HG03064 (cell line): ENCODE data around the gene SPATC1L.

Experiments
- ATAC-seq: cut with Tn5 transposase; IDR thresholded peaks from one replicate; pipeline ENCODE4 v1.9.1; 2021; ENCODE audit warnings: low read depth; ENCODE audit not compliant: unreplicated experiment

Gene SPATC1L

GRCh38 chr21:46215436-46216131, 31.3 kb upstream of the SPATC1L start:
- no peak for ATAC-seq

- no peak for ATAC-seq
These were observed 30.4 kb upstream of the SPATC1L start for GRCh38 chr21:46214478-46215340.

DNA sequence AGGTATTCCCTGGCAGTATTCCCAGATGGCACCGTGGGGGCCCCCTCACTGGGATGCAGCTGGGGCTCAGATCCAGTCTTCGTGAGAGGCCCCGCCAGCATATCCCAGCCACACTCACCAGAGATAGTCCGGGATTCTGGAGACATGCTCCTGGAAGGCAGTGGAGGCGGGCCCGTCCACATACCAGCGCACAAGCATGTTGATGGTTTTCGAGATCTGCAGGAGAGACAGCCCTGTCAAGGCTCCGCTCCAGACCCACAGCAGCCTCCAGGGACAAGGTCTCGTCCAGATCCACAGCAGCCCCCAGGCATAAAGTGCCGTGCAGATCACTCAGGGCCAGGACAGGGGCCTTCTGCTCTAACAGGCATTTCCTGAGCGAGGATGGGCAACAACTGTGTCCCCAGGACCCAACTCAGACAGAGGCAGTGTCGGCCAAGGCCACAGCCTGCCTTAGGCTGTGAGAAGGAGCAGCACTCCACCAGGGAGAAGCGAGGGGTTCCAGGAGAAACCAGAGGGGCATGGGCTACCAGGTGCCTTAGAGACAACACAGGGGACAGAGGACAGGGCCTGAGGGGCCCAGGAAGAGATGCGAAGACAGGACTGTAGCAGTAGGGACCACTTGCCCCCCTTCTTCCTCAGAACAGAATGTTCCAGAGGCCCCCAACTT, 29.5 kb upstream of the SPATC1L start:
- ATAC-seq: no peak

- ATAC-seq: no peak
These were observed 28.6 kb upstream of the SPATC1L start for GRCh38 chr21:46212721-46213484.

DNA sequence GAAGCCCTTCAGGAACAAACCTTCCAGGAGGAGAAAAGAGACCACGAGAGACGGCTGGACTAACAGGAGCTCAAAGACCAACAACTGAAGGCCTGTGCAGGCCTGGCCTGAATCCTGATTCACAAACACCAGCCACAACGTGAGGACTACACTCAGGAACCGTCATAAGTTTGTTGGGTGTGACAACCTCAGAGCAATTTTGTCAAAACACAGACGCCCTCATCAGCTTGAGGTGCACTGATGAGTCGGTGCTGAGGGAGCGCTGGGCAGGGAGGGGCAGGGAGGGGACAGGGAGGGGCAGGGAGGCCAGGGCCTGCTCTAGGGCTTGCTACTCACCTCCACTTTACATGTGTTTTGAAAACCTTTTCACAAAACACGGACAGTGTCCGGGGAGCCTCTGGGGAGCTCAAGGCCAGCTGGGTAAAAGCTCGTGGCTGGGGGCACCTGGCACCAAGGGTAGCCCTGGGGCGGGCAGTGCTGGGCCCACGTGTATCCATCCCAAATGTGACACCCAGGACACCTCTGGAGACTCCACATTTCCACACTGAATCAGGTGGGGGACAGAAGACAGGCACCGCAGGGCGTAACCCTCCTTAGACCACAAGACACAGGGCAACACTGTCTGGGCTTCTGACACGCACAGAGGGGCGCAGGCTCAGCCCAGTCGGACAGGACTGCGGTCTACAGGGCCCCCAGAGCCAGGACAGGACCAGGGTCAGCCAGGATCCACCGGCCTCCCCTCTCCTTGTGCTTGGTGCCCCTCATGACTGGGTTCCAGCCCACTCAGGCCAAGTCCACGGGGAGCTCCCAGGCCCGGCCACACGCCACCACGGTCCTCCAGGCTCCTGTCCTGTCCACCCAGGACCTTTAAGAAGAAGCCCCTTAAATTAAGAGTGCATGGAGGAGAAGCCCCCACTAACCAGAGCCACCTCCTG, 27.8 kb upstream of the SPATC1L start:
- ATAC-seq: no peak

GRCh38 chr21:46211376-46211775, 27.1 kb upstream of the SPATC1L start:
- no peak for ATAC-seq

- no peak for ATAC-seq
These were observed 26.3 kb upstream of the SPATC1L start for GRCh38 chr21:46210378-46211136.

DNA sequence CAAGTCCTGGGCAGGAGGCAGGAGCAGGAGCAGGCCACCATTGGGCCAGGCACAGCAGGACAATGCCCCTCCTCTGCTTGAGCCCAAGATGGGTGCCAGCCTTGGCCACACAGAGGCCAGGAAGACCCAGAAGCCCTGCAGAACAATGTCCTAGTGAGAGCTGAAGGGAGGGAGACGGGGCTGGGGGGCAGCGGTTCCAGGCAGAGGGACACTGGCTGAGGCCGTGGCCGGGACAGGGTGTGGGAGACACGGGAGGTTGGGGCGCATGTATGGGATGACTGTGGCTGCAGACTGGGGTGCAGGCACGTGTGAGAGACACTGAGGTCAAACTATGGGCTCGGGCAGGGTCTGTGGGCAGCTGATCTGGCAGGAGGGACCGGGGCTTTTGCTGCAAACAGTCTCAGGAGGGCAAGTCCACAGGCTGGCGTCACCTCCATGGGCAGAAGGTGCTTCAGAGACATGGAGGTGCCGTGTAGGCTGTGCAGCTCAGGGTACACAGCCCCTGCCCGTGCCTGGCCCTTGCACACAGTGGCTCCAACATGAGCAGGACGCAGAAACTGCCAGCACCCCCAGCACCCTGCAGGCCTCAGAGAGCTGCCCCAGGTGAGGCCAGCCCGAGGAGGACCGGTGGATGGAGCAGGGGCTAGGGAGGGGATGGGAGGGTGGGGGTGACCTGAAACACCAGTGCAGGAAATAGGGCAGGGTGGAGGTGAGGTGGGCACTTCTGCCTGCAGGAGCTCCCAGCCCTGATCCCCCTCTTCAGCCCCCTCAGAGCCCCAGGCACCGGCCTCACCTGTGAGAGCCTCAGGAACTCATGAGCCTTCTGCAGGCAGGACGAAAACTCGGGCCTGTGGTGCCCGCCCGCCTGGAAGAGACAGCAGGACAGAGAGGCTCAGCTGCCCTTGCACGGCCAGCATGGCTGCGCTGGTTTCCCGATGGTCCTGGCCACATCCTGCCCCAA, 24.8 kb upstream of the SPATC1L start:
- no peak for ATAC-seq

DNA sequence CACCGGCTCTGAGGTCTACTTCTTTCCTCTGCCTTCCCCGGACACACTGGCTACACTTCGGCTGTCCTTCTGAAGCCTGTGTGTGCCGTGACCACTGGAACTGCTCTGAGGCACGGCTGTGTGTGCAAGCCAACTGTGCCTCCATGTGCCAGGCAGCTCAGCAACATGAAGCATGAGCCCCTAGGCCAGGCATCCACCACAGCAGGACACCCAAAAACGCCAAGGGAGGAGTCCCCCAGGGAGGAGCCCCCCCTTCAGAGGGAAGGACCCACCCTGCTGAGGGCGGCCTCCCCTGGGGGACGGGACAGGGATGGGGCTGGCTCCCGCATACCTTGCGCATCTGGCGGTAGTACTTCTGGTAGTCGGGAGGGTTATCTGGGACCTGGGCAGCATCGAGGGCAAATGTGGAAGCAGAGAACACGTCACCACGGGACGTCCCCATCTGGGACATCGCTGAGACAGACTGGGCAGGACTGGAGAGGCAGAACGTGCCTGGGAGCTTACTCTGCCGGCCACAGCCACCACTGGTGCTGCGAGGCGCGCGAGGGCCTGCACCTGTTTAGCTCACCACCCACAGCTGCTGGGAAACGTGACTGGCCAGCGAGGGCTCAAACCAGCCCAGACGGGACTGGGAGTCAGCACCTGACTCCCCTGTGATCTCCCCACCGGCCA, 23.8 kb upstream of the SPATC1L start:
- ATAC-seq: no peak

DNA sequence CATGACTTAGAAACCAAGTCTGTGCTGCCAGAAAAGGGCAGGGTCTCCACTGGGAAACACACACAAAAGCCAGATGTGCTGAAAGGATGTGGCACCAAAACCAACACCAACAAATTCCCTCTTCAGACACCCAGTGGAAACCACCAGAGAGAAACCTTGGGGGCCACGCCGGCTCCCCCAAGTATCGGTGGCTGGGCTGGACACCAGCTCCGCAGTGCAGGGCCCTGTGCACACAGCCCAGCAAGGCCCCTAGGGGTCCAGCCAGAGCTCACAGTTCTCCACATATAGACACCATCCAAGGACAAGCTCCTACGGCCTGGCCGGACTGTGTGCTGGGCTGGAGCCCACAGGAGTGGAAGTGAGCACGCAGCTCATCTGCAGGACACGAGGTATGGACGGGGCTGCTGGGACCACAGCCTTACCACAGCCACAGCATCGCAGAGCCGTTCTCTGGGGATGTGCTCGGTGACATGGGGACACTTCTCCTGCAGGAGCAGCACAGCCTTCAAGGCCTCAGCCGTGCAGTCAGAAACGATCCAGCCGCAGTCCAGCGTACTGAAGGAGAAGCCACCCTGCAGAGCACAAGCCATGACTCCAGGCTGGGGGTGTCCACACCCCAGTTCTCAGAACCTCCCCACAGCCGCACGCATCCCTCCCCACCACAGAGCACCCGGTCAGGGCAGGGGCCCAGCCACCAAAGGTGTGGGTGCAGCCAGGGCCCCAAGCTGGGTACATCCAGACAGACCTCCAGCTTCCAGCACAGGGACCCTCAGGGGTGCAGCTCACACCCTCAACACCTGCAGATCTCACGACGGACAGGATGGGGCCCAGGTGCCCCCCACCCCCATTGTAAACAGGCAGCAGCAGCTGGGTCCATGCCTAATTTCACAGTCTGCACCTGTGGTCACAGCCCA, 23.0 kb upstream of the SPATC1L start:
- no peak for ATAC-seq

- no peak for ATAC-seq
These were observed 22.1 kb upstream of the SPATC1L start for GRCh38 chr21:46206163-46207005.

- ATAC-seq: no peak
These were observed 21.5 kb upstream of the SPATC1L start for GRCh38 chr21:46205766-46206162.

- ATAC-seq: no peak
These were observed 20.9 kb upstream of the SPATC1L start for GRCh38 chr21:46205166-46205565.

GRCh38 chr21:46203203-46203600, 18.9 kb upstream of the SPATC1L start:
- no peak for ATAC-seq

DNA sequence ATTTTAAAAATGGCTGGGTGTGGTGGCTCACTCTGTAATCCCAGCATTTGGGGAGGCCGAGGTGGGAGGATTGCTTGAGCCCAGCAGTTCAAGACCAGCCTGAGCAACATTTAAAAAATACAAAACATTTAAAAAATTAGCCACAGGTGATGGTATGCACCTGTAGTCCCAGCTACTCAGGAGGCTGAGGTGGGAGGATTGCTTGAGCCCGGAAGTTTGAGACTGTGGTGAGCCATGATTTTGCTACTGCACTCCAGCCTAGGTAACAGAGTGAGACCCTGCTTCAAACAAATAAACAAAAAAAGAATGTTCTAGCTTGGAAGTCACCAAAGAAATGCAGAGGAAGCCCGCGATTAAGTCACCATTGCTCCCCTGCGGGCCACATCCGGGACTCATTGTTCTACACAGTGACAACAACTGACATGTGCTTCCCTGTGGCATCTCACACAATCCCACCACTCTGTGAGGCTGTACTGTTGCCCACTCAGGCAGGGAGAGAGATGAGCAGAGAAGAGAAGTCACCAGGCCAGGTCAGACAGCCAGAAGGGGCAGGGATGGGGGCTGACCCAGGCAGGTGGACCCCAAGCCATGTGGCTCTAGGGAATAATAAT, 18.4 kb upstream of the SPATC1L start:
- no peak for ATAC-seq
